ENCODE measurements around the gene PIGW.

Gene PIGW

GRCh38 chr17:36546418-36547093 is 11.8 kb downstream of the PIGW start:
- no peak for DNase-seq (ENCODE audit: low read depth)

DNA sequence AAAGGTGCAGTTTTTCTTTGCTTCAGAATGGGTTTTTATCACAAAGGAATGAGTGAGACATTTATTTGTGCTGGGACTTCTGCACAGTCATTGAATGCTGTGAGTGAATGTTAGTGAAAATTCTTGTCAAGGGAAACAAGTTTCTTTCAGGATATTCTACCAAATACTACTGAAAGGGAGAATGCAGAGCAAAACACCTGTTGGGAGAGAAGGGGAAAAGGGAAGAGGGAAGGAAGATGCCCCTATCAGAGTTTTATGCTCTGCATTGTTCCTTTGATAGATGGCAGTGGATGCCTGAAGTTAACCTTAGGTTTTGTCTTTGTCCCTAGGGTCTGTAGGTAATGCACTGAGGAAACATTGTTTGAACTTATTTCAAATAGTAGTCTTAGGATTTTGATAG is 13.0 kb downstream of the PIGW start:
- no peak for DNase-seq (ENCODE audit: low read depth)

- no peak for DNase-seq (ENCODE audit: low read depth)
Observed at GRCh38 chr17:36550491-36551417, 16.0 kb downstream of the PIGW start.

DNA sequence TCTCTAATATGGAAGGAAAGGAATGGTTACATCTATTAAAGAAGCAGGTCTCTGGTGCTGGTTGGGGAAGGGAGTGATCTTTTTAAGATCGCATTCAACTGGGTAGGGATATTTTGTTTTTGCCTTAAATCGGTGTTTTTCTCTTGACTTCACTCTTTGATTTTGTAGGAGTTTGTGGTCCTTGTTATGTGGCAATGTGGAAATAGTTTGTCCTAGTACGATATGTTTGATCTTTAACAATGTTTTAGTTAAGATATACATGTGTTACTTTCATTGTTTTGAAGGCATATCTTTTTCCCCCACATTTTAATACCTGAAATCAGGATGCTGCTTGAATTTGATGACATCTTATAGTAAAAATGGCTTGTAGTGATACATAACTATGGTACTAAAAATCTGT is 18.7 kb downstream of the PIGW start:
- no peak for DNase-seq (ENCODE audit: low read depth)

GRCh38 chr17:36566081-36566480 is 31.3 kb downstream of the PIGW start:
- DNase-seq (ENCODE audit: low read depth) = no peak

DNA sequence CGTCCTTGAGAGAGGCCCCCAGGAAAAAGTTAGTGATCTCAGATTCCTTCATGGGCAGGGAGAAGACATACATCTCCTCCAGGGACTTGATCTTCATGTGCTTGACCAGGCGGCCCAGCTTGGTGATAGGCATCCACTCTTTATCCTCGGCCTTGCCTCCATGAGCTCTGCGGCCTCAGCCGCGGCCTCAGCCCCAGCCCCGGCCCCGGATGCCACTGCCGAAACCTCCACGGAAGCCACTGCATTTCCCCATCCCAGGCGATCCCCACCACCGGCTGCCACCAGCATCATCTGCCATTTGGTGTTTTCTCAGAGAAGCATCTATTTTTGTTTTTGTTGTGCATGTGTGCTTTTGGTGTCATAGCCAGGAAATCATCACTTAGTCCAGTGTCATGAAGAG is 40.2 kb downstream of the PIGW start:
- no peak for DNase-seq (ENCODE audit: low read depth)

- no peak for DNase-seq (ENCODE audit: low read depth)
Observed at GRCh38 chr17:36576793-36577192, 42.0 kb downstream of the PIGW start.

DNA sequence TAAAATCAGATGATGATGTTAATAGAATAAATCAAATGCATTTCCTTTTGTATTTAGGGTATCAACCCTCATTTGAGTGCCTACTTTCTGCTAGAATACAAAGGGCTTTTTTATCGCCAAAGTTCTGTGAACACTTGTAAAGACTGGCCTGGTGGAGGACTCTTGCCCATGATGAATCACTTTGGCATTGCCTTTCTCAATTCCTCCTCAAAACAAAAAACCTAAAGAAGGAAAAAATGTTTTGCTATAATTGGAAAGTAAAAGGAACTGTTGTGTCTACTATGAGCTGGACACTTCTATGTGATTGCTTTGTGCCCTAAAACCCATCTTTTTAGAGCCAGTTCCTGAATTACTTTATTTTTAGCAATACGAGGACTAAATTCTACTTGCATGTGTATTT is 43.9 kb downstream of the PIGW start:
- peak; percentile 11 for DNase-seq (ENCODE audit: low read depth)

- no peak for DNase-seq (ENCODE audit: low read depth)
Observed at GRCh38 chr17:36583787-36584186, 49.0 kb downstream of the PIGW start.

- DNase-seq (ENCODE audit: low read depth) = no peak
Observed at GRCh38 chr17:36586138-36586537, 51.4 kb downstream of the PIGW start.
